ENCODE results near the gene MMS19.

DNA sequence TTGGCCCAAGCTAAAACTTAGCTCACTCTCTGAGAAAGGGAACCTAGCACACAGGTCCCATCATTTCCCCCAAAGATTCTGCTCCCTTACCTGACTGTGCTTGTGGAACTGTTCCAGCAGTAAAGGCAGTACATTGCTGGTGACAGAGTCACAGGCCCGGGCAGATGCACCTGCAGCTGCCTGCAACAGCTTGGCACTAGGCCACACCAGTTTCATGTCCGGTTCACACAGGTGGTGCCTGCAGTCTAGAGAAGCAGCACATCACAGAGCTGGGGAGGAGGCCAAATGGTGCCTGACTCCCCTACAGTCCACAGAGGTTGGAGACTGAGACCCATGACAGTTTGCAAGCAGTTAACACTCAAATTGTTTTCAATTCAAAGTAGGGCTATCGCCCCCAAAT is 30.1 kb downstream of the MMS19 start:
- TF ChIP-seq, protein P1, sequence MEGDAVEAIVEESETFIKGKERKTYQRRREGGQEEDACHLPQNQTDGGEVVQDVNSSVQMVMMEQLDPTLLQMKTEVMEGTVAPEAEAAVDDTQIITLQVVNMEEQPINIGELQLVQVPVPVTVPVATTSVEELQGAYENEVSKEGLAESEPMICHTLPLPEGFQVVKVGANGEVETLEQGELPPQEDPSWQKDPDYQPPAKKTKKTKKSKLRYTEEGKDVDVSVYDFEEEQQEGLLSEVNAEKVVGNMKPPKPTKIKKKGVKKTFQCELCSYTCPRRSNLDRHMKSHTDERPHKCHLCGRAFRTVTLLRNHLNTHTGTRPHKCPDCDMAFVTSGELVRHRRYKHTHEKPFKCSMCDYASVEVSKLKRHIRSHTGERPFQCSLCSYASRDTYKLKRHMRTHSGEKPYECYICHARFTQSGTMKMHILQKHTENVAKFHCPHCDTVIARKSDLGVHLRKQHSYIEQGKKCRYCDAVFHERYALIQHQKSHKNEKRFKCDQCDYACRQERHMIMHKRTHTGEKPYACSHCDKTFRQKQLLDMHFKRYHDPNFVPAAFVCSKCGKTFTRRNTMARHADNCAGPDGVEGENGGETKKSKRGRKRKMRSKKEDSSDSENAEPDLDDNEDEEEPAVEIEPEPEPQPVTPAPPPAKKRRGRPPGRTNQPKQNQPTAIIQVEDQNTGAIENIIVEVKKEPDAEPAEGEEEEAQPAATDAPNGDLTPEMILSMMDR (IDR thresholded peaks at IDR 0.05; ENCODE audit: insufficient read depth, low read length) = no peak
- TF ChIP-seq, protein P2, sequence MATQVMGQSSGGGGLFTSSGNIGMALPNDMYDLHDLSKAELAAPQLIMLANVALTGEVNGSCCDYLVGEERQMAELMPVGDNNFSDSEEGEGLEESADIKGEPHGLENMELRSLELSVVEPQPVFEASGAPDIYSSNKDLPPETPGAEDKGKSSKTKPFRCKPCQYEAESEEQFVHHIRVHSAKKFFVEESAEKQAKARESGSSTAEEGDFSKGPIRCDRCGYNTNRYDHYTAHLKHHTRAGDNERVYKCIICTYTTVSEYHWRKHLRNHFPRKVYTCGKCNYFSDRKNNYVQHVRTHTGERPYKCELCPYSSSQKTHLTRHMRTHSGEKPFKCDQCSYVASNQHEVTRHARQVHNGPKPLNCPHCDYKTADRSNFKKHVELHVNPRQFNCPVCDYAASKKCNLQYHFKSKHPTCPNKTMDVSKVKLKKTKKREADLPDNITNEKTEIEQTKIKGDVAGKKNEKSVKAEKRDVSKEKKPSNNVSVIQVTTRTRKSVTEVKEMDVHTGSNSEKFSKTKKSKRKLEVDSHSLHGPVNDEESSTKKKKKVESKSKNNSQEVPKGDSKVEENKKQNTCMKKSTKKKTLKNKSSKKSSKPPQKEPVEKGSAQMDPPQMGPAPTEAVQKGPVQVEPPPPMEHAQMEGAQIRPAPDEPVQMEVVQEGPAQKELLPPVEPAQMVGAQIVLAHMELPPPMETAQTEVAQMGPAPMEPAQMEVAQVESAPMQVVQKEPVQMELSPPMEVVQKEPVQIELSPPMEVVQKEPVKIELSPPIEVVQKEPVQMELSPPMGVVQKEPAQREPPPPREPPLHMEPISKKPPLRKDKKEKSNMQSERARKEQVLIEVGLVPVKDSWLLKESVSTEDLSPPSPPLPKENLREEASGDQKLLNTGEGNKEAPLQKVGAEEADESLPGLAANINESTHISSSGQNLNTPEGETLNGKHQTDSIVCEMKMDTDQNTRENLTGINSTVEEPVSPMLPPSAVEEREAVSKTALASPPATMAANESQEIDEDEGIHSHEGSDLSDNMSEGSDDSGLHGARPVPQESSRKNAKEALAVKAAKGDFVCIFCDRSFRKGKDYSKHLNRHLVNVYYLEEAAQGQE (IDR thresholded peaks at IDR 0.05; ENCODE audit: insufficient replicate concordance, low read depth) = no peak
